Caco-2 (cell line): Measurements from ENCODE around the gene NELFB. TPM values are rescaled to one million over a fixed set of nuclear protein-coding genes. Genes with fewer than 3 reads are reported as not detected.
A peak's percentile ranks its signal among the peaks of the same experiment; 100 is the strongest.
"Not testable (repeated sequence)": the region's sequence is repeated elsewhere in the genome, so short reads cannot be mapped to it uniquely, and the experiment has no call there.

Source experiments
- BruUV-seq: library from RNA; stranded (reverse); fragments of 400-500 nt; replicated peaks from 2 replicates; lab custom pipeline; 2021; lab: Mats Ljungman, UMichigan
- CTCF ChIA-PET: fragments of 300-600 bp; sonication (Branson Sonifier 250); formaldehyde crosslinking; loops from one replicate; lab custom pipeline; 2022; ENCODE audit warnings: antibody characterized with exemption; lab: Charles Lee
- POLR2A ChIA-PET: fragments of 300-600 bp; sonication (Branson Sonifier 250); formaldehyde crosslinking; loops from one replicate; lab custom pipeline; 2022; ENCODE audit warnings: antibody characterized with exemption; lab: Charles Lee
- DNase-seq, 2 experiments: peaks; one replicate each; pipeline versions ENCODE4 v3.0.0 to v3.0.0-alpha.2; 2020 to 2022
- H3K27me3 ChIP-seq: replicated peaks from 2 replicates; pipeline ENCODE4 v1.6.0; 2011; ENCODE audit warnings: low read length; ENCODE audit not compliant: control insufficient read depth, insufficient read depth
- H3K36me3 ChIP-seq: 2 replicates; pipeline ENCODE4 v1.5.1; 2011; ENCODE audit warnings: low read length; ENCODE audit not compliant: control insufficient read depth, insufficient read depth
- H3K4me1 ChIP-seq: fragments of 250-450 bp; sonication (Bioruptor Pico); 2 replicates; pipeline ENCODE4 v1.5.1; 2020; ENCODE audit warnings: mild to moderate bottlenecking
- H3K4me3 ChIP-seq: 2 replicates; pipeline ENCODE4 v1.5.1; 2011; ENCODE audit warnings: low read depth, mild to moderate bottlenecking, control low read depth, low read length
- H3K9me3 ChIP-seq: fragments of 250-450 bp; sonication (Bioruptor Pico); 2 replicates; pipeline ENCODE4 v1.5.1; 2020; ENCODE audit warnings: mild to moderate bottlenecking, moderate library complexity
- H3K27ac Mint-ChIP-seq: one replicate; pipeline ENCODE4 v1.8.0; 2022; ENCODE audit warnings: mixed read lengths; ENCODE audit not compliant: unreplicated experiment
- H3K27me3 Mint-ChIP-seq: one replicate; pipeline ENCODE4 v1.8.0; 2022; ENCODE audit warnings: mixed read lengths; ENCODE audit not compliant: insufficient read depth, unreplicated experiment
- H3K36me3 Mint-ChIP-seq: one replicate; pipeline ENCODE4 v1.8.0; 2022; ENCODE audit warnings: mild to moderate bottlenecking, mixed read lengths; ENCODE audit not compliant: insufficient read depth, unreplicated experiment
- H3K4me1 Mint-ChIP-seq: one replicate; pipeline ENCODE4 v1.8.0; 2022; ENCODE audit warnings: low read depth, mixed read lengths; ENCODE audit not compliant: unreplicated experiment
- H3K4me3 Mint-ChIP-seq: one replicate; pipeline ENCODE4 v1.8.0; 2022; ENCODE audit warnings: mild to moderate bottlenecking, moderate library complexity, mixed read lengths; ENCODE audit not compliant: unreplicated experiment
- H3K9me3 Mint-ChIP-seq: one replicate; pipeline ENCODE4 v1.8.0; 2022; ENCODE audit warnings: mixed read lengths; ENCODE audit not compliant: unreplicated experiment
- CTCF ChIP-seq, 2 experiments: fragments of 200-600 bp in 1 of 2; IDR thresholded peaks; 1 replicate in 1 of 2; 2 replicates in 1 of 2; pipeline versions ENCODE4 v1.5.1 to v1.8.0; 2011 to 2022; ENCODE audit warnings: antibody characterized with exemption in 1 of 2, control low read depth in 1 of 2, inconsistent platforms in 1 of 2, low read depth in 1 of 2, low read length in 1 of 2, mild to moderate bottlenecking in 1 of 2, moderate library complexity in 1 of 2; ENCODE audit not compliant: insufficient read depth in 1 of 2, severe bottlenecking in 1 of 2, unreplicated experiment in 1 of 2
- intact Hi-C: fragments of 100-400 bp; cut with micrococcal nuclease; formaldehyde crosslinking; loops from one replicate; pipeline ENCODE4 v1.10.0; 2022; ENCODE audit not compliant: unreplicated experiment
- total RNA-seq: library from RNA; stranded (reverse); gene quantifications from 2 replicates; pipeline ENCODE4 v1.2.3, GENCODE V29; 2022

NELFB gene
- total RNA-seq, 1 experiment from 2014 or later = 79.1 TPM

- intact Hi-C loops = loop anchor here (5.0 to 10.0 kb wide), 2 partner anchors 50 to 448 kb away; partner anchors contain the start of genes CCDC183 and TMEM141
- TF ChIP-seq CTCF (IDR thresholded peaks at IDR 0.05; ENCODE audit: insufficient read depth in 1 of 2, low read depth in 1 of 2, low read length in 1 of 2, severe bottlenecking in 1 of 2, unreplicated experiment in 1 of 2) = no peak
- ChIA-PET CTCF (interaction anchor here (2.7 kb wide), 1 partner anchor 12 kb away, joined by 11 read pairs; no protein-coding TSS in a partner anchor), POLR2A (interaction anchor here (0.6 to 1.1 kb wide), 3 partner anchors 12 to 120 kb away, joined by 3 to 5 read pairs (median 4); no protein-coding TSS in a partner anchor)
- Mint-ChIP-seq H3K4me1 (peaks cover 7% of the 10 kb centered on the region), H3K4me3 (peak overlapping the region; percentile 80), H3K36me3 (peaks cover 68% of the 10 kb centered on the region), H3K27me3 (peaks cover 3% of the 10 kb centered on the region), H3K27ac (peak overlapping the region; percentile 95), H3K9me3 (no peaks in the 10 kb centered on the region)
- Histone ChIP-seq H3K27me3 (no peaks in the 10 kb centered on the region), H3K36me3 (peaks cover 2% of the 10 kb centered on the region; the same call in 1 of the 2 replicates), H3K4me3 (peak overlapping the region; percentile 77), H3K4me1 (peaks cover 16% of the 10 kb centered on the region), H3K9me3 (no peaks in the 10 kb centered on the region)
- DNase-seq = no peak
- no TSS peak for BruUV-seq
These were observed 12.6 kb upstream of the NELFB start for GRCh38 chr9:137242269-137243203.

GRCh38 chr9:137243266-137243625 lies 11.9 kb upstream of the NELFB start:
- Mint-ChIP-seq H3K27ac (peak overlapping the region; percentile 95), H3K4me3 (peak overlapping the region; percentile 80), H3K36me3 (peaks cover 68% of the 10 kb centered on the region)
- peaks cover 16% of the 10 kb centered on the region for H3K4me1 ChIP-seq
- DNase-seq, H3K36me3 ChIP-seq, H3K27me3 ChIP-seq, POLR2A ChIA-PET, H3K4me1 Mint-ChIP-seq, H3K27me3 Mint-ChIP-seq, H3K9me3 Mint-ChIP-seq, H3K9me3 ChIP-seq, CTCF ChIA-PET, H3K4me3 ChIP-seq: not testable (repeated sequence)
- intact Hi-C loops = loop anchor here (5.0 to 10.0 kb wide), 2 partner anchors 49 to 448 kb away; partner anchors contain the start of genes CCDC183 and TMEM141
- BruUV-seq = TSS peak; percentile 67

GRCh38 chr9:137243626-137244485 lies 11.3 kb upstream of the NELFB start:
- DNase-seq = no peak
- Histone ChIP-seq H3K4me3 (no peak overlapping the region), H3K36me3 (peaks cover 2% of the 10 kb centered on the region; the same call in 1 of the 2 replicates), H3K27me3 (no peaks in the 10 kb centered on the region), H3K9me3 (no peaks in the 10 kb centered on the region), H3K4me1 (peaks cover 16% of the 10 kb centered on the region)
- no TSS peak for BruUV-seq
- POLR2A ChIA-PET = interaction anchor here (0.6 kb wide), 1 partner anchor 173 kb away, joined by 3 read pairs; no protein-coding TSS in a partner anchor
- CTCF ChIA-PET = interaction anchor here (0.6 kb wide), 1 partner anchor 482 kb away, joined by 3 read pairs; no protein-coding TSS in a partner anchor
- H3K27ac Mint-ChIP-seq = peak overlapping the region; percentile 95
- peak overlapping the region; percentile 80 for H3K4me3 Mint-ChIP-seq
- H3K4me1 Mint-ChIP-seq = peaks cover 7% of the 10 kb centered on the region
- H3K9me3 Mint-ChIP-seq = no peaks in the 10 kb centered on the region
- intact Hi-C loops = loop anchor here (5.0 to 10.0 kb wide), 2 partner anchors 48 to 449 kb away; partner anchors contain the start of genes CCDC183 and TMEM141
- peaks cover 68% of the 10 kb centered on the region for H3K36me3 Mint-ChIP-seq
- TF ChIP-seq CTCF (IDR thresholded peaks at IDR 0.05; ENCODE audit: insufficient read depth in 1 of 2, low read depth in 1 of 2, low read length in 1 of 2, severe bottlenecking in 1 of 2, unreplicated experiment in 1 of 2) = no peak
- H3K27me3 Mint-ChIP-seq = peaks cover 3% of the 10 kb centered on the region
